Measurements from ENCODE around the gene HOXC5.
A peak's percentile ranks its signal among the peaks of the same experiment; 100 is the strongest.
"Not testable (repeated sequence)": the region's sequence is repeated elsewhere in the genome, so short reads cannot be mapped to it uniquely, and the experiment has no call there.

HOXC5 gene

GRCh38 chr12:54075409-54075808, 42.6 kb downstream of the HOXC5 start:
- DNase-seq: no peak

GRCh38 chr12:54075974-54076373, 43.1 kb downstream of the HOXC5 start:
- no peak for DNase-seq

- DNase-seq: not testable (repeated sequence)
These were observed 45.0 kb downstream of the HOXC5 start for GRCh38 chr12:54077843-54078242.

- not testable (repeated sequence) for DNase-seq
These were observed 46.3 kb downstream of the HOXC5 start for GRCh38 chr12:54079115-54079514.

GRCh38 chr12:54080008-54080924, 47.4 kb downstream of the HOXC5 start:
- not testable (repeated sequence) for DNase-seq

GRCh38 chr12:54081053-54081514, 48.2 kb downstream of the HOXC5 start:
- DNase-seq: not testable (repeated sequence)

GRCh38 chr12:54081581-54082396, 48.9 kb downstream of the HOXC5 start:
- DNase-seq: not testable (repeated sequence)

- DNase-seq: peak in 1 of 2 experiments; percentile 11
These were observed 49.6 kb downstream of the HOXC5 start for GRCh38 chr12:54082397-54082892.

Measured in SHP77 (cell line).